Endothelial cell of umbilical vein (primary cell): ENCODE measurements around the gene CETP.

Experiments
- CTCF ChIP-seq, 2 donors: IDR thresholded peaks; 1 replicate in 1 of 2; 2 replicates in 1 of 2; pipeline ENCODE4 v1.5.1; 2011; ENCODE audit warnings: low read length in 2 of 2, mild to moderate bottlenecking in 2 of 2, moderate library complexity in 2 of 2, control low read depth in 1 of 2, inconsistent platforms in 1 of 2, low read depth in 1 of 2; ENCODE audit not compliant: insufficient read depth in 1 of 2; ENCODE audit errors: extremely low read depth in 1 of 2
- EZH2 ChIP-seq: IDR thresholded peaks from 2 replicates; pipeline ENCODE4 v1.6.1; 2012; ENCODE audit warnings: borderline replicate concordance, low read depth, mild to moderate bottlenecking, moderate library complexity, low read length, inconsistent platforms; ENCODE audit not compliant: severe bottlenecking
- FOS ChIP-seq: IDR thresholded peaks from 2 replicates; pipeline ENCODE4 v1.6.1; 2011; ENCODE audit warnings: mild to moderate bottlenecking, low read length, moderate library complexity, borderline replicate concordance; ENCODE audit not compliant: insufficient read depth
- GATA2 ChIP-seq: IDR thresholded peaks from 2 replicates; pipeline ENCODE4 v1.7.0; 2011; ENCODE audit warnings: low read depth, mild to moderate bottlenecking, moderate library complexity, mixed read lengths, low read length; ENCODE audit not compliant: insufficient read length, insufficient read depth
- MAX ChIP-seq: IDR thresholded peaks from 2 replicates; pipeline ENCODE4 v1.6.1; 2011; ENCODE audit not compliant: insufficient read depth, insufficient read length
- MYC ChIP-seq: IDR thresholded peaks from one replicate; pipeline ENCODE4 v1.6.1; 2011; ENCODE audit warnings: mild to moderate bottlenecking, low read depth, low read length
- POLR2A ChIP-seq: IDR thresholded peaks from 2 replicates; pipeline ENCODE4 v1.6.1; 2012; ENCODE audit warnings: low read depth, mild to moderate bottlenecking, control low read depth, low read length
- POLR2AphosphoS5 ChIP-seq: IDR thresholded peaks from 2 replicates; pipeline ENCODE4 v1.6.1; 2012; ENCODE audit warnings: low read depth, mild to moderate bottlenecking, control low read depth, low read length, moderate library complexity; ENCODE audit not compliant: insufficient read depth

GRCh38 chr16:56918467-56919012 is 43.2 kb upstream of the CETP start:
- no peak for TF ChIP-seq CTCF (IDR thresholded peaks at IDR 0.05; ENCODE audit: extremely low read depth in 1 of 2, insufficient read depth in 1 of 2, low read depth in 1 of 2, low read length in 2 of 2)
- no peak for TF ChIP-seq POLR2A
- TF ChIP-seq MAX, result no peak
- no peak for TF ChIP-seq POLR2AphosphoS5
- TF ChIP-seq EZH2, result no peak
- TF ChIP-seq FOS, result no peak
- TF ChIP-seq MYC, result no peak
- TF ChIP-seq GATA2, result no peak
